ENCODE measurements around the gene ANTXR1.

DNA sequence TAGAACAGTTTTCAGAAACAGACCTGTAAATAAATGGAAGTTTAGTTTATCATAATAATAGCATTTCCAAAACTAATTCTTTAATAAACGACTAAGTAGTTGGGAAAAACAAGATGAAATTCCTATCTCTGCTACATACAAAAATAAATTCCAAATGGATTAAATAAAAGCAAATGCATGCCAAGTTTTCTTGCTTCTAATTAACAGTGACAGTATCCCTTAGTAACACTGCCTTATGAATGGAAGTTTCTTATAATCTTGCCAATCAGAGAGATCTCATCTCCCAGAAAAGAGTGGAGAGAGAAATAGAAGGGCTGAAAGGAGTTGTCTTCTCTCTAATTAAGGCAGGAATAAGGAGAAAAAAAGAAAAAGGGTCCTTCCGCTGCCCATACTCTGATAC lies 240.1 kb downstream of the ANTXR1 start:
- TF ChIP-seq, protein P1, sequence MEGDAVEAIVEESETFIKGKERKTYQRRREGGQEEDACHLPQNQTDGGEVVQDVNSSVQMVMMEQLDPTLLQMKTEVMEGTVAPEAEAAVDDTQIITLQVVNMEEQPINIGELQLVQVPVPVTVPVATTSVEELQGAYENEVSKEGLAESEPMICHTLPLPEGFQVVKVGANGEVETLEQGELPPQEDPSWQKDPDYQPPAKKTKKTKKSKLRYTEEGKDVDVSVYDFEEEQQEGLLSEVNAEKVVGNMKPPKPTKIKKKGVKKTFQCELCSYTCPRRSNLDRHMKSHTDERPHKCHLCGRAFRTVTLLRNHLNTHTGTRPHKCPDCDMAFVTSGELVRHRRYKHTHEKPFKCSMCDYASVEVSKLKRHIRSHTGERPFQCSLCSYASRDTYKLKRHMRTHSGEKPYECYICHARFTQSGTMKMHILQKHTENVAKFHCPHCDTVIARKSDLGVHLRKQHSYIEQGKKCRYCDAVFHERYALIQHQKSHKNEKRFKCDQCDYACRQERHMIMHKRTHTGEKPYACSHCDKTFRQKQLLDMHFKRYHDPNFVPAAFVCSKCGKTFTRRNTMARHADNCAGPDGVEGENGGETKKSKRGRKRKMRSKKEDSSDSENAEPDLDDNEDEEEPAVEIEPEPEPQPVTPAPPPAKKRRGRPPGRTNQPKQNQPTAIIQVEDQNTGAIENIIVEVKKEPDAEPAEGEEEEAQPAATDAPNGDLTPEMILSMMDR (IDR thresholded peaks at IDR 0.05 in 2 of 3, conservative IDR thresholded peaks at IDR 0.05 in 1 of 3; ENCODE audit: insufficient read depth in 2 of 3, low read depth in 1 of 3, low read length in 3 of 3) = no peak
- TF ChIP-seq ZNF23 (CRISPR knock-in tag; IDR thresholded peaks at IDR 0.05) = no peak
- TF ChIP-seq POLR2A (conservative IDR thresholded peaks at IDR 0.05) = no peak
- TF ChIP-seq TRIM28 (IDR thresholded peaks at IDR 0.05) = no peak
- TF ChIP-seq PHB2 (IDR thresholded peaks at IDR 0.05; ENCODE audit: low read depth) = no peak
- TF ChIP-seq, protein P2, sequence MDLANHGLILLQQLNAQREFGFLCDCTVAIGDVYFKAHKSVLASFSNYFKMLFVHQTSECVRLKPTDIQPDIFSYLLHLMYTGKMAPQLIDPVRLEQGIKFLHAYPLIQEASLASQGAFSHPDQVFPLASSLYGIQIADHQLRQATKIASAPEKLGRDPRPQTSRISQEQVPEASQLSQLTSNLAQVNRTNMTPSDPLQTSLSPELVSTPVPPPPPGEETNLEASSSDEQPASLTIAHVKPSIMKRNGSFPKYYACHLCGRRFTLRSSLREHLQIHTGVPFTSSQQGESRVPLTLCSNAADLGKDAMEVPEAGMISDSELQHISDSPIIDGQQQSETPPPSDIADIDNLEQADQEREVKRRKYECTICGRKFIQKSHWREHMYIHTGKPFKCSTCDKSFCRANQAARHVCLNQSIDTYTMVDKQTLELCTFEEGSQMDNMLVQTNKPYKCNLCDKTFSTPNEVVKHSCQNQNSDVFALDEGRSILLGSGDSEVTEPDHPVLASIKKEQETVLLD (IDR thresholded peaks at IDR 0.05) = no peak
- TF ChIP-seq, protein P3, sequence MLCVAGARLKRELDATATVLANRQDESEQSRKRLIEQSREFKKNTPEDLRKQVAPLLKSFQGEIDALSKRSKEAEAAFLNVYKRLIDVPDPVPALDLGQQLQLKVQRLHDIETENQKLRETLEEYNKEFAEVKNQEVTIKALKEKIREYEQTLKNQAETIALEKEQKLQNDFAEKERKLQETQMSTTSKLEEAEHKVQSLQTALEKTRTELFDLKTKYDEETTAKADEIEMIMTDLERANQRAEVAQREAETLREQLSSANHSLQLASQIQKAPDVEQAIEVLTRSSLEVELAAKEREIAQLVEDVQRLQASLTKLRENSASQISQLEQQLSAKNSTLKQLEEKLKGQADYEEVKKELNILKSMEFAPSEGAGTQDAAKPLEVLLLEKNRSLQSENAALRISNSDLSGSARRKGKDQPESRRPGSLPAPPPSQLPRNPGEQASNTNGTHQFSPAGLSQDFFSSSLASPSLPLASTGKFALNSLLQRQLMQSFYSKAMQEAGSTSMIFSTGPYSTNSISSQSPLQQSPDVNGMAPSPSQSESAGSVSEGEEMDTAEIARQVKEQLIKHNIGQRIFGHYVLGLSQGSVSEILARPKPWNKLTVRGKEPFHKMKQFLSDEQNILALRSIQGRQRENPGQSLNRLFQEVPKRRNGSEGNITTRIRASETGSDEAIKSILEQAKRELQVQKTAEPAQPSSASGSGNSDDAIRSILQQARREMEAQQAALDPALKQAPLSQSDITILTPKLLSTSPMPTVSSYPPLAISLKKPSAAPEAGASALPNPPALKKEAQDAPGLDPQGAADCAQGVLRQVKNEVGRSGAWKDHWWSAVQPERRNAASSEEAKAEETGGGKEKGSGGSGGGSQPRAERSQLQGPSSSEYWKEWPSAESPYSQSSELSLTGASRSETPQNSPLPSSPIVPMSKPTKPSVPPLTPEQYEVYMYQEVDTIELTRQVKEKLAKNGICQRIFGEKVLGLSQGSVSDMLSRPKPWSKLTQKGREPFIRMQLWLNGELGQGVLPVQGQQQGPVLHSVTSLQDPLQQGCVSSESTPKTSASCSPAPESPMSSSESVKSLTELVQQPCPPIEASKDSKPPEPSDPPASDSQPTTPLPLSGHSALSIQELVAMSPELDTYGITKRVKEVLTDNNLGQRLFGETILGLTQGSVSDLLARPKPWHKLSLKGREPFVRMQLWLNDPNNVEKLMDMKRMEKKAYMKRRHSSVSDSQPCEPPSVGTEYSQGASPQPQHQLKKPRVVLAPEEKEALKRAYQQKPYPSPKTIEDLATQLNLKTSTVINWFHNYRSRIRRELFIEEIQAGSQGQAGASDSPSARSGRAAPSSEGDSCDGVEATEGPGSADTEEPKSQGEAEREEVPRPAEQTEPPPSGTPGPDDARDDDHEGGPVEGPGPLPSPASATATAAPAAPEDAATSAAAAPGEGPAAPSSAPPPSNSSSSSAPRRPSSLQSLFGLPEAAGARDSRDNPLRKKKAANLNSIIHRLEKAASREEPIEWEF (CRISPR knock-in tag; IDR thresholded peaks at IDR 0.05) = no peak
- TF ChIP-seq SP1 (CRISPR knock-in tag; IDR thresholded peaks at IDR 0.05) = no peak
- TF ChIP-seq, protein P4, sequence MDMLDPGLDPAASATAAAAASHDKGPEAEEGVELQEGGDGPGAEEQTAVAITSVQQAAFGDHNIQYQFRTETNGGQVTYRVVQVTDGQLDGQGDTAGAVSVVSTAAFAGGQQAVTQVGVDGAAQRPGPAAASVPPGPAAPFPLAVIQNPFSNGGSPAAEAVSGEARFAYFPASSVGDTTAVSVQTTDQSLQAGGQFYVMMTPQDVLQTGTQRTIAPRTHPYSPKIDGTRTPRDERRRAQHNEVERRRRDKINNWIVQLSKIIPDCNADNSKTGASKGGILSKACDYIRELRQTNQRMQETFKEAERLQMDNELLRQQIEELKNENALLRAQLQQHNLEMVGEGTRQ (CRISPR knock-in tag; IDR thresholded peaks at IDR 0.05) = no peak
- TF ChIP-seq, protein P5, sequence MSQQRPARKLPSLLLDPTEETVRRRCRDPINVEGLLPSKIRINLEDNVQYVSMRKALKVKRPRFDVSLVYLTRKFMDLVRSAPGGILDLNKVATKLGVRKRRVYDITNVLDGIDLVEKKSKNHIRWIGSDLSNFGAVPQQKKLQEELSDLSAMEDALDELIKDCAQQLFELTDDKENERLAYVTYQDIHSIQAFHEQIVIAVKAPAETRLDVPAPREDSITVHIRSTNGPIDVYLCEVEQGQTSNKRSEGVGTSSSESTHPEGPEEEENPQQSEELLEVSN (IDR thresholded peaks at IDR 0.05; ENCODE audit: borderline replicate concordance in 1 of 2, extremely low read depth in 1 of 2, insufficient read depth in 1 of 2, insufficient read length in 1 of 2, low read depth in 1 of 2, low read length in 1 of 2, poor library complexity in 1 of 2, severe bottlenecking in 1 of 2) = no peak
- TF ChIP-seq GMEB1 (CRISPR knock-in tag; IDR thresholded peaks at IDR 0.05) = no peak
- no peak for TF ChIP-seq EGR1 (conservative IDR thresholded peaks at IDR 0.05)
- no peak for TF ChIP-seq MXI1 (IDR thresholded peaks at IDR 0.05; ENCODE audit: low read depth, low read length)
